ENCODE results near the gene RSAD1. TPM values are rescaled to one million over a fixed set of nuclear protein-coding genes. Genes with fewer than 3 reads are reported as not detected.

The RSAD1 gene
- total and polyA plus RNA-seq, 10 of the 15 experiments (the other 5 are each of a cell fraction or from before 2014, with no cell fraction given): 2.5 to 28.1 (median 22.6) TPM

DNA sequence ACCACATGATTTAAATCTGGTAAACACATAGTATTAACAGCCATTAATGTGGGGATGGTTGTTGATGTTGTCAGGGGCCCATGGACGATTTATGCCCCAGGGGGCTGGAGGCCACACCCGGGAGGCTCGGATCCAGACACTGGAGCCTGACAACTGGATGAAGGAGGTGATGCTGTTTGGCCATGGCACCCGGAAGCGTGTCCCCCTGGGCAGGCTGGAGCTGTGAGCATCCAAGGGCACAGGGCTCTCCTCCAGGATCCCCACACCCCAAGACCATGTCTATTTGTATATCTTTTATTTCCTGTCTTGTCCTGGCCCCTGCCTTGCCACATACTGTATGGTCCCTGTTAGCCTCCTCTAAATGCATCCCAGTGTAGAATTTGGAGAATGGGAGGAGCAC lies 4.6 kb downstream of the RSAD1 start:
- ChIA-PET SMC1A (ENCODE audit: uncharacterized antibody, unreplicated experiment) (interaction anchor here (0.6 to 2.6 kb wide), 10 partner anchors 10 to 212 kb away, joined by 3 to 10 read pairs (median 5); partner anchors contain the start of genes EPN3 and LRRC59), CTCF (interaction anchor here (0.6 to 4.4 kb wide), 23 partner anchors 10 to 405 kb away, joined by 3 to 23 read pairs (median 4); no protein-coding TSS in a partner anchor), POLR2A (no interaction called here), RAD21 (ENCODE audit: unreplicated experiment) (interaction anchor here (0.8 to 2.1 kb wide), 8 partner anchors 10 to 213 kb away, joined by 3 to 13 read pairs (median 4); no protein-coding TSS in a partner anchor)
- H3K4me2 ChIP-seq (ENCODE audit: control insufficient read depth, insufficient read depth): no peak overlapping the region
- DNase-seq (ENCODE audit: low read depth, low spot score) (no peak), ATAC-seq (no peak), FAIRE-seq (no peak)
- intact Hi-C loops (cut with micrococcal nuclease; ENCODE audit: unreplicated experiment) (no loop called here), in situ Hi-C loops (cut with MboI) (loop anchor here (10.0 kb wide), 1 partner anchor 142 kb away; no protein-coding TSS in a partner anchor)
- H3K36me3 ChIP-seq (ENCODE audit: control insufficient read depth in 2 of 2, insufficient read depth in 2 of 2, low read length in 1 of 2): peaks cover 0 to 10% of the 10 kb centered on the region in 2 experiments; a peak in 2 of 4 replicates
- no peaks in the 10 kb centered on the region for H3K9me3 ChIP-seq (replicated peaks; ENCODE audit: control insufficient read depth, insufficient read depth, low read length)
- no TSS peak for BruUV-seq (replicated peaks)
- no peak for TF ChIP-seq ASH2L (IDR thresholded peaks at IDR 0.05; ENCODE audit: borderline replicate concordance, low read depth)
- TF ChIP-seq, protein P1, sequence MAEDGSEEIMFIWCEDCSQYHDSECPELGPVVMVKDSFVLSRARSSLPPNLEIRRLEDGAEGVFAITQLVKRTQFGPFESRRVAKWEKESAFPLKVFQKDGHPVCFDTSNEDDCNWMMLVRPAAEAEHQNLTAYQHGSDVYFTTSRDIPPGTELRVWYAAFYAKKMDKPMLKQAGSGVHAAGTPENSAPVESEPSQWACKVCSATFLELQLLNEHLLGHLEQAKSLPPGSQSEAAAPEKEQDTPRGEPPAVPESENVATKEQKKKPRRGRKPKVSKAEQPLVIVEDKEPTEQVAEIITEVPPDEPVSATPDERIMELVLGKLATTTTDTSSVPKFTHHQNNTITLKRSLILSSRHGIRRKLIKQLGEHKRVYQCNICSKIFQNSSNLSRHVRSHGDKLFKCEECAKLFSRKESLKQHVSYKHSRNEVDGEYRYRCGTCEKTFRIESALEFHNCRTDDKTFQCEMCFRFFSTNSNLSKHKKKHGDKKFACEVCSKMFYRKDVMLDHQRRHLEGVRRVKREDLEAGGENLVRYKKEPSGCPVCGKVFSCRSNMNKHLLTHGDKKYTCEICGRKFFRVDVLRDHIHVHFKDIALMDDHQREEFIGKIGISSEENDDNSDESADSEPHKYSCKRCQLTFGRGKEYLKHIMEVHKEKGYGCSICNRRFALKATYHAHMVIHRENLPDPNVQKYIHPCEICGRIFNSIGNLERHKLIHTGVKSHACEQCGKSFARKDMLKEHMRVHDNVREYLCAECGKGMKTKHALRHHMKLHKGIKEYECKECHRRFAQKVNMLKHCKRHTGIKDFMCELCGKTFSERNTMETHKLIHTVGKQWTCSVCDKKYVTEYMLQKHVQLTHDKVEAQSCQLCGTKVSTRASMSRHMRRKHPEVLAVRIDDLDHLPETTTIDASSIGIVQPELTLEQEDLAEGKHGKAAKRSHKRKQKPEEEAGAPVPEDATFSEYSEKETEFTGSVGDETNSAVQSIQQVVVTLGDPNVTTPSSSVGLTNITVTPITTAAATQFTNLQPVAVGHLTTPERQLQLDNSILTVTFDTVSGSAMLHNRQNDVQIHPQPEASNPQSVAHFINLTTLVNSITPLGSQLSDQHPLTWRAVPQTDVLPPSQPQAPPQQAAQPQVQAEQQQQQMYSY (CRISPR knock-in tag; IDR thresholded peaks at IDR 0.05): no peak
- TF ChIP-seq, protein P2, sequence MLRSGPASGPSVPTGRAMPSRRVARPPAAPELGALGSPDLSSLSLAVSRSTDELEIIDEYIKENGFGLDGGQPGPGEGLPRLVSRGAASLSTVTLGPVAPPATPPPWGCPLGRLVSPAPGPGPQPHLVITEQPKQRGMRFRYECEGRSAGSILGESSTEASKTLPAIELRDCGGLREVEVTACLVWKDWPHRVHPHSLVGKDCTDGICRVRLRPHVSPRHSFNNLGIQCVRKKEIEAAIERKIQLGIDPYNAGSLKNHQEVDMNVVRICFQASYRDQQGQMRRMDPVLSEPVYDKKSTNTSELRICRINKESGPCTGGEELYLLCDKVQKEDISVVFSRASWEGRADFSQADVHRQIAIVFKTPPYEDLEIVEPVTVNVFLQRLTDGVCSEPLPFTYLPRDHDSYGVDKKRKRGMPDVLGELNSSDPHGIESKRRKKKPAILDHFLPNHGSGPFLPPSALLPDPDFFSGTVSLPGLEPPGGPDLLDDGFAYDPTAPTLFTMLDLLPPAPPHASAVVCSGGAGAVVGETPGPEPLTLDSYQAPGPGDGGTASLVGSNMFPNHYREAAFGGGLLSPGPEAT (IDR thresholded peaks at IDR 0.05; ENCODE audit: low read depth): no peak
- H3K4me3 ChIP-seq: no peak overlapping the region
- no peak overlapping the region for H3K9ac ChIP-seq (ENCODE audit: control insufficient read depth, insufficient read depth, low read length)
- 88% methylated on average over 5 of the region's 5 CpGs for WGBS (ENCODE audit: insufficient coverage, insufficient replicate concordance, low lambda C conversion rate, missing lambda C conversion rate)
- no peaks in the 10 kb centered on the region for H4K20me1 ChIP-seq (ENCODE audit: control insufficient read depth, insufficient read depth)
- no peak overlapping the region for H2AFZ ChIP-seq (ENCODE audit: control insufficient read depth, low read depth, low read length)
- no peaks in the 10 kb centered on the region for H3K79me2 ChIP-seq (ENCODE audit: control insufficient read depth, insufficient read depth, low read length)
- H3K4me1 ChIP-seq (ENCODE audit: control insufficient read depth, insufficient read depth, low read length): no peaks in the 10 kb centered on the region
- no peaks in the 10 kb centered on the region for H3K27me3 ChIP-seq (replicated peaks in 1 of 2; ENCODE audit: control insufficient read depth in 2 of 2, insufficient read depth in 2 of 2, low read length in 1 of 2)
- H3K27ac ChIP-seq (ENCODE audit: control insufficient read depth, insufficient read depth): no peak overlapping the region

Measured in GM12878 (cell line).